Esophagus squamous epithelium (tissue), 5 donors: ENCODE results near the gene GALK2. TPM values are rescaled to one million over a fixed set of nuclear protein-coding genes. Genes with fewer than 3 reads are reported as not detected.
"Not testable (repeated sequence)": the region's sequence is repeated elsewhere in the genome, so short reads cannot be mapped to it uniquely, and the experiment has no call there.

ENCODE experiments used
- DNase-seq: peaks from one replicate; lab custom pipeline; 2025; lab: John Stamatoyannopoulos, UW
- H3K27ac ChIP-seq, 4 donors: fragments of 200-600 bp; sonication (generic); one replicate each; pipeline ENCODE4 v1.5.1; 2016 to 2019; ENCODE audit warnings: mild to moderate bottlenecking in 1 of 4
- H3K27me3 ChIP-seq, 4 donors: fragments of 200-600 bp; sonication (generic); 1 replicate in 3 of 4; 2 replicates in 1 of 4; pipeline versions ENCODE4 v1.5.1 to v1.6.0; 2017 to 2021; ENCODE audit warnings: antibody characterized with exemption in 1 of 4
- H3K36me3 ChIP-seq, 3 donors: fragments of 200-600 bp; sonication (generic); one replicate each; pipeline ENCODE4 v1.5.1; 2016 to 2019
- H3K4me1 ChIP-seq, 3 donors: fragments of 200-600 bp; sonication (generic); one replicate each; pipeline ENCODE4 v1.5.1; 2017 to 2019
- H3K4me3 ChIP-seq, 4 donors: fragments of 200-600 bp; sonication (generic); 1 replicate in 3 of 4; 2 replicates in 1 of 4; pipeline ENCODE4 v1.5.1; 2016 to 2019; ENCODE audit warnings: mild to moderate bottlenecking in 2 of 4, moderate library complexity in 1 of 4
- H3K9me3 ChIP-seq, 3 donors: fragments of 200-600 bp; sonication (generic); one replicate each; pipeline ENCODE4 v1.5.1; 2016 to 2019
- CTCF ChIP-seq, 6 experiments: fragments of 450-650 bp in 4 of 6; fragments of 200-600 bp in 2 of 6; sonication (generic) in 2 of 6; IDR thresholded peaks; one replicate each; pipeline ENCODE4 v1.5.1; 2016 to 2019; ENCODE audit warnings: antibody characterized with exemption in 6 of 6, mild to moderate bottlenecking in 4 of 6, moderate library complexity in 4 of 6
- POLR2A ChIP-seq, 4 donors: fragments of 450-650 bp; IDR thresholded peaks; one replicate each; pipeline ENCODE4 v1.6.1; 2017; ENCODE audit warnings: antibody characterized with exemption in 4 of 4, mild to moderate bottlenecking in 4 of 4, moderate library complexity in 3 of 4
- WGBS, 2 donors: methylation state at CpG; one replicate each; pipeline ENCODE4 v1.1.5; 2018; 5-methylcytosine and 5-hydroxymethylcytosine counted together
- intact Hi-C: fragments of 100-400 bp; cut with DNase I; formaldehyde crosslinking; loops from one replicate; pipeline ENCODE4 v1.15.0; 2022
- total RNA-seq, 4 donors: library from RNA; depleted of rRNA; stranded (reverse); fragments of >200 nt; gene quantifications; one replicate each; pipeline ENCODE4 v1.1.0, GENCODE V29; 2016
- donor health status: DM: yes; HTN: yes; CAD: no.

GALK2 gene
- total RNA-seq, 4 donors from 2014 or later, result 7.2 to 30.5 (median 21.4) TPM

DNA sequence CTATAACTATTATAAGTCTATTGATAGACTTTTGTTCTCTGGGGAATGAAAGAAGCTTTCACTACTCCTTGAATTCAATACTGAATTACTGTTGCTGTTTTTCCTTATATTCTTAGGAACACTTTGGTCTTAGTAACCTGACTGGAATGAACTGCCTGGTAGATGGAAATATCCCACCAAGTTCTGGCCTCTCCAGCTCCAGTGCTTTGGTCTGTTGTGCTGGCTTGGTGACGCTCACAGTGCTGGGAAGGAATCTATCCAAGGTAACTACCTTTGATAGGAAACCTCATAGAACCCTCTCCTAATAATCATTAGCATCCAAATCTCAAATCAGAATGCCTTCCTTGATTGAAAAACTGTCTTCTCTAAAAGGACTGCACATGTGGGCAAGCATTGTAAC is 69.1 kb downstream of the GALK2 start:
- no peaks in the 10 kb centered on the region for H3K27me3 ChIP-seq
- H3K36me3 ChIP-seq, result peaks cover 0 to 46% (median 0%) of the 10 kb centered on the region in 3 donors
- no peak overlapping the region for H3K4me3 ChIP-seq
- peaks cover 0 to 6% (median 0%) of the 10 kb centered on the region in 3 donors for H3K4me1 ChIP-seq
- no peak for TF ChIP-seq CTCF (IDR thresholded peaks at IDR 0.05)
- no peak for TF ChIP-seq POLR2A (IDR thresholded peaks at IDR 0.05)
- peak overlapping the region in 1 of 4 donors; percentile 38 for H3K27ac ChIP-seq
- intact Hi-C loops, result no loop called here
- no peaks in the 10 kb centered on the region for H3K9me3 ChIP-seq
- no peak for DNase-seq
- 88 to 91% methylated on average over 1 of the region's 1 CpG for WGBS, 2 donors

DNA sequence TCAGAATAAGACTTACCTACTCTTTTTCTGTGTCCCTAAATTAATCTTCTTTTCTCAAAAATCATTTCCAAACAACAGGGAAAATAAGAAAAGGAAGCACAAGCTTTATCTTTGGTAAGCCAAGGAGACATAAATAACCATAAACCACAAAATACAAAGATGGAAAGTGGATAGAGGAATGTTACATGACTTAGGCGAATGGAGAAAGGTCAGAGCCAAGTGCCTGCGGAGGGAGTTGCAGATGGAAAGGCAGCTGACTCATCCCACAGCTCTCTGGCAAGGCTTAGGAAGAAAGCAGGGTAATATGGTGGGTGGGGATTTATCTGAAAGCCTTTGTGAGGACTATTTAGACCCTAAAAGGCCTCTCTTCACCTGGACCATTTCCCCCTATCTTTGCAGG is 72.8 kb downstream of the GALK2 start:
- H3K27me3 ChIP-seq, result no peaks in the 10 kb centered on the region
- DNase-seq, result no peak
- no peaks in the 10 kb centered on the region for H3K4me1 ChIP-seq
- H3K27ac ChIP-seq, result no peak overlapping the region
- H3K4me3 ChIP-seq, result no peak overlapping the region
- no peaks in the 10 kb centered on the region for H3K9me3 ChIP-seq
- TF ChIP-seq CTCF (IDR thresholded peaks at IDR 0.05), result no peak
- no peak for TF ChIP-seq POLR2A (IDR thresholded peaks at IDR 0.05)
- WGBS, 2 donors, result 81 to 82% methylated on average over 2 of the region's 2 CpGs
- intact Hi-C loops, result no loop called here
- peaks cover 0 to 46% (median 0%) of the 10 kb centered on the region in 3 donors for H3K36me3 ChIP-seq

GRCh38 chr15:49247556-49248110 is 77.6 kb downstream of the GALK2 start:
- no peaks in the 10 kb centered on the region for H3K27me3 ChIP-seq
- TF ChIP-seq CTCF (IDR thresholded peaks at IDR 0.05) (no peak), POLR2A (IDR thresholded peaks at IDR 0.05) (no peak)
- H3K4me3 ChIP-seq, result no peak overlapping the region
- peaks cover 0 to 7% (median 0%) of the 10 kb centered on the region in 3 donors for H3K4me1 ChIP-seq
- peaks cover 0 to 20% (median 0%) of the 10 kb centered on the region in 3 donors for H3K36me3 ChIP-seq
- intact Hi-C loops, result no loop called here
- no peak overlapping the region for H3K27ac ChIP-seq
- DNase-seq, result no peak
- H3K9me3 ChIP-seq, result no peaks in the 10 kb centered on the region

DNA sequence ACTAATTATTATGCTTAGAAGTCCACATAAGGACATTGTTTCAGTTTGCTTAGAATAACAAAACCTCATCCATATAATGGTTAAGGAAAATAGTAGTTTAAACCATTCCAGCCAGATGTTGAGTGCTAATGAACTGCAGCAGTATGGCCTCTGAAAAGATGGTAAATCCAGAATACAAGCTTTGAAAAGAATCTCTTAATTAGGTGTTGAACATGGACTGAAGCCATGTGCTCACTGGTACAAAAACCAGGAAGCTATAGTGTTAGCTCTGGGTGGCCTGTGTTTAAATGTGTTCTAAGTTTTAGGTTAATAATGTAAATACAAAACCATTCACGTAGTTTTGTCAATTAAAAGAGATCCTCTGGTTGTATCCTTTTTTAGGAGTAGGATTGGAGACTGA is 78.2 kb downstream of the GALK2 start:
- 79 to 91% methylated on average over 1 of the region's 1 CpG for WGBS, 2 donors
- TF ChIP-seq CTCF (IDR thresholded peaks at IDR 0.05) (no peak), POLR2A (IDR thresholded peaks at IDR 0.05) (no peak)
- peaks cover 0 to 13% (median 0%) of the 10 kb centered on the region in 3 donors for H3K36me3 ChIP-seq
- H3K9me3 ChIP-seq, result no peaks in the 10 kb centered on the region
- intact Hi-C loops, result no loop called here
- no peaks in the 10 kb centered on the region for H3K27me3 ChIP-seq
- DNase-seq, result no peak
- H3K27ac ChIP-seq, result no peak overlapping the region
- H3K4me3 ChIP-seq, result no peak overlapping the region
- peaks cover 0 to 7% (median 0%) of the 10 kb centered on the region in 3 donors for H3K4me1 ChIP-seq

- no peak for TF ChIP-seq CTCF (IDR thresholded peaks at IDR 0.05)
- no peak for TF ChIP-seq POLR2A (IDR thresholded peaks at IDR 0.05)
- intact Hi-C loops, result no loop called here
- DNase-seq, result no peak
Measured at GRCh38 chr15:49255966-49256759, 86.1 kb downstream of the GALK2 start.

DNA sequence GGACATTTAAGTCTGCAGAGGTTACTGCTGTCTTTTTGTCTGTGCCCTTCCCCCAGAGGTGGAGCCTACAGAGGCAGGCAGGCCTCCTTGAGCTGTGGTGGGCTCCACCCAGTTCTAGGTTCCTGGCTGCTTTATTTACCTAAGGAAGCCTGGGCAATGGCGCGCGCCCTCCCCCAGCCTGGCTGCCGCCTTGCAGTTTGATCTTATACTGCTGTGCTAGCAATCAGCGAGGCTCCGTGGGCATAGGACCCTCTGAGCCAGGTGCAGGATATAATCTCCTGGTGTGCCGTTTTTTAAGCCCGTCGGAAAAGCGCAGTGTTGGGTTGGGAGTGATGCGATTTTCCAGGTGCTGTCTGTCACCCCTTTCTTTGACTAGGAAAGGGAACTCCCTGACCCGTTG is 95.1 kb downstream of the GALK2 start:
- H3K27me3 ChIP-seq, H3K9me3 ChIP-seq, DNase-seq, H3K27ac ChIP-seq, H3K4me1 ChIP-seq, intact Hi-C loops, H3K4me3 ChIP-seq: not testable (repeated sequence)
- 94 to 99% methylated on average over 9 to 11 of the region's 12 CpGs for WGBS, 2 donors
- H3K36me3 ChIP-seq, result peaks cover 0 to 18% (median 0%) of the 10 kb centered on the region in 3 donors

More at GRCh38 chr15:49255966-49256759, 86.1 kb downstream of the GALK2 start:
- peaks cover 0 to 4% (median 0%) of the 10 kb centered on the region in 3 donors for H3K4me1 ChIP-seq
- no peaks in the 10 kb centered on the region for H3K36me3 ChIP-seq
- H3K27me3 ChIP-seq, result no peaks in the 10 kb centered on the region
- WGBS, 2 donors, result 79 to 83% methylated on average over 6 of the region's 6 CpGs
- no peak overlapping the region for H3K27ac ChIP-seq
- no peak overlapping the region for H3K4me3 ChIP-seq
- H3K9me3 ChIP-seq, result no peaks in the 10 kb centered on the region
